Upper lobe of left lung (tissue), 4 donors: ENCODE measurements around the gene PALLD.

Experiments used
- POLR2AphosphoS5 ChIP-seq, 2 donors: sonication (generic); formaldehyde crosslinking; IDR thresholded peaks; one replicate each; pipeline ENCODE4 v1.5.1; 2017; ENCODE audit warnings: antibody characterized with exemption in 2 of 2
- TF ChIP-seq, protein P1 (sequence below), 6 experiments: fragments of 450-650 bp in 4 of 6; fragments of 200-600 bp in 2 of 6; sonication (generic) in 2 of 6; IDR thresholded peaks; one replicate each; pipeline ENCODE4 v1.5.1; 2016 to 2019; ENCODE audit warnings: antibody characterized with exemption in 6 of 6

DNA sequence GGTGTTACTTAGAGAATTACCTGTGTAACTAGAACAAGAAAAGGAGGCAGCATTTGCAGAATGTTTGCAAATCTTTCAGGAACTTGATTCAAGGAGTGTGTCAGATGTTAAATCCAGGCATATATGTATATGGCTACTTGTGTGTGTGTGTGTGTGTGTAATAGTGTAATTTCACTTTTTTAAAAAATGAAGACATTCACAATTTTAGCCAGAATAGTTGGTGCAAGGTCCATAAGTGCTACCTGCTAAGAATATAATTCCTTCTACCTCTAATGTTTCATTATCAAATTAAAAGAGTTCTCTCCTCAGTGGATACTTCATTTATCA, 158.0 kb downstream of the PALLD start:
- no peak for TF ChIP-seq POLR2AphosphoS5 (IDR thresholded peaks at IDR 0.05)
- TF ChIP-seq, protein P1, sequence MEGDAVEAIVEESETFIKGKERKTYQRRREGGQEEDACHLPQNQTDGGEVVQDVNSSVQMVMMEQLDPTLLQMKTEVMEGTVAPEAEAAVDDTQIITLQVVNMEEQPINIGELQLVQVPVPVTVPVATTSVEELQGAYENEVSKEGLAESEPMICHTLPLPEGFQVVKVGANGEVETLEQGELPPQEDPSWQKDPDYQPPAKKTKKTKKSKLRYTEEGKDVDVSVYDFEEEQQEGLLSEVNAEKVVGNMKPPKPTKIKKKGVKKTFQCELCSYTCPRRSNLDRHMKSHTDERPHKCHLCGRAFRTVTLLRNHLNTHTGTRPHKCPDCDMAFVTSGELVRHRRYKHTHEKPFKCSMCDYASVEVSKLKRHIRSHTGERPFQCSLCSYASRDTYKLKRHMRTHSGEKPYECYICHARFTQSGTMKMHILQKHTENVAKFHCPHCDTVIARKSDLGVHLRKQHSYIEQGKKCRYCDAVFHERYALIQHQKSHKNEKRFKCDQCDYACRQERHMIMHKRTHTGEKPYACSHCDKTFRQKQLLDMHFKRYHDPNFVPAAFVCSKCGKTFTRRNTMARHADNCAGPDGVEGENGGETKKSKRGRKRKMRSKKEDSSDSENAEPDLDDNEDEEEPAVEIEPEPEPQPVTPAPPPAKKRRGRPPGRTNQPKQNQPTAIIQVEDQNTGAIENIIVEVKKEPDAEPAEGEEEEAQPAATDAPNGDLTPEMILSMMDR (IDR thresholded peaks at IDR 0.05), result no peak
